MCF 10A (cell line): ENCODE results near the gene APOC3. TPM values are rescaled to one million over a fixed set of nuclear protein-coding genes. Genes with fewer than 3 reads are reported as not detected.
"Not testable (repeated sequence)": the region's sequence is repeated elsewhere in the genome, so short reads cannot be mapped to it uniquely, and the experiment has no call there.

Experiments used
- BruUV-seq: library from RNA; stranded (reverse); fragments of 400-500 nt; replicated peaks from 2 replicates; lab custom pipeline; 2021; lab: Mats Ljungman, UMichigan
- CTCF ChIA-PET: fragments of 300-600 bp; sonication (Branson Sonifier 250); formaldehyde crosslinking; extraction: SDS; loops from one replicate; lab custom pipeline; 2021; ENCODE audit warnings: antibody characterized with exemption, inconsistent platforms; lab: Yijun Ruan, JAX
- POLR2A ChIA-PET: fragments of 300-600, 350-650 bp; sonication (Branson Sonifier 250); formaldehyde crosslinking; extraction: SDS; loops from one replicate; lab custom pipeline; 2020; ENCODE audit warnings: antibody characterized with exemption, inconsistent platforms; lab: Yijun Ruan, JAX
- DNase-seq: peaks from one replicate; pipeline ENCODE4 v3.0.0-alpha.2; 2018; ENCODE audit not compliant: unreplicated experiment
- H3K27ac Mint-ChIP-seq: one replicate; pipeline ENCODE4 v1.8.0; 2022; ENCODE audit warnings: mild to moderate bottlenecking, low read depth, mixed read lengths; ENCODE audit not compliant: unreplicated experiment
- H3K27me3 Mint-ChIP-seq: one replicate; pipeline ENCODE4 v1.8.0; 2022; ENCODE audit warnings: mixed read lengths; ENCODE audit not compliant: insufficient read depth, unreplicated experiment
- H3K36me3 Mint-ChIP-seq: one replicate; pipeline ENCODE4 v1.8.0; 2022; ENCODE audit warnings: mild to moderate bottlenecking, moderate library complexity, mixed read lengths; ENCODE audit not compliant: insufficient read depth, unreplicated experiment
- H3K4me1 Mint-ChIP-seq: one replicate; pipeline ENCODE4 v1.8.0; 2022; ENCODE audit warnings: mixed read lengths; ENCODE audit not compliant: insufficient read depth, unreplicated experiment
- H3K4me3 Mint-ChIP-seq: one replicate; pipeline ENCODE4 v1.8.0; 2022; ENCODE audit warnings: mild to moderate bottlenecking, moderate library complexity, mixed read lengths; ENCODE audit not compliant: unreplicated experiment
- H3K9me3 Mint-ChIP-seq: one replicate; pipeline ENCODE4 v1.8.0; 2022; ENCODE audit warnings: mixed read lengths; ENCODE audit not compliant: unreplicated experiment
- intact Hi-C: fragments of 100-400 bp; cut with micrococcal nuclease; formaldehyde crosslinking; loops from 2 replicates; pipeline ENCODE4 v1.14.1; 2022
- total RNA-seq: library from RNA; stranded (reverse); gene quantifications from 2 replicates; pipeline ENCODE4 v1.2.3, GENCODE V29; 2022
- TF ChIP-seq, protein P1 (sequence below): fragments of 200-600 bp; IDR thresholded peaks from one replicate; pipeline ENCODE4 v1.8.0; 2022; ENCODE audit warnings: antibody characterized with exemption, mild to moderate bottlenecking; ENCODE audit not compliant: unreplicated experiment

APOC3 gene
- total RNA-seq, 1 experiment from 2014 or later = not detected

DNA sequence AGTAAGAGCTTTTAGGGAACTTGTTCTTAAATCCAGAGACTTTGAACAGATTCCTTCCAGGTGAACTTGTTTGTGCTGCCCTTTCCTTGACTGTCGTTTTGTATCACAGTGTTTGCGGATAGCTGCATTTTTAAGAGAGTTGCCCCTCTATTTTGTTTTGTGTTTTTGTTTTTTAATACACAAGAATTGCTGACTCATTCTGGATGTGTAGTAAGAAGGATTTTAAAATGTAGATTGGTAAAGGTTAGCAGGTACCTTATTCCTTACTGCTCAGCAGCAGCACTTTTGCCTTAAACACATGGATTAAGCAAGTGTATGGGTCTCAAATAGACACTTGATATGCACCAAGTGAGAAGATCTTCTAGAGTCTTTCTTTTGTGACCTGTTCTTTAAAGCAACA, 29.1 kb upstream of the APOC3 start:
- no peak for DNase-seq
- CTCF ChIA-PET = interaction anchor here (1.2 to 1.8 kb wide), 2 partner anchors 9 to 12 kb away, joined by 3 to 9 read pairs; partner anchors contain the start of gene APOA5
- TF ChIP-seq, protein P1, sequence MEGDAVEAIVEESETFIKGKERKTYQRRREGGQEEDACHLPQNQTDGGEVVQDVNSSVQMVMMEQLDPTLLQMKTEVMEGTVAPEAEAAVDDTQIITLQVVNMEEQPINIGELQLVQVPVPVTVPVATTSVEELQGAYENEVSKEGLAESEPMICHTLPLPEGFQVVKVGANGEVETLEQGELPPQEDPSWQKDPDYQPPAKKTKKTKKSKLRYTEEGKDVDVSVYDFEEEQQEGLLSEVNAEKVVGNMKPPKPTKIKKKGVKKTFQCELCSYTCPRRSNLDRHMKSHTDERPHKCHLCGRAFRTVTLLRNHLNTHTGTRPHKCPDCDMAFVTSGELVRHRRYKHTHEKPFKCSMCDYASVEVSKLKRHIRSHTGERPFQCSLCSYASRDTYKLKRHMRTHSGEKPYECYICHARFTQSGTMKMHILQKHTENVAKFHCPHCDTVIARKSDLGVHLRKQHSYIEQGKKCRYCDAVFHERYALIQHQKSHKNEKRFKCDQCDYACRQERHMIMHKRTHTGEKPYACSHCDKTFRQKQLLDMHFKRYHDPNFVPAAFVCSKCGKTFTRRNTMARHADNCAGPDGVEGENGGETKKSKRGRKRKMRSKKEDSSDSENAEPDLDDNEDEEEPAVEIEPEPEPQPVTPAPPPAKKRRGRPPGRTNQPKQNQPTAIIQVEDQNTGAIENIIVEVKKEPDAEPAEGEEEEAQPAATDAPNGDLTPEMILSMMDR = no peak
- no peaks in the 10 kb centered on the region for H3K4me1 Mint-ChIP-seq
- no peaks in the 10 kb centered on the region for H3K9me3 Mint-ChIP-seq
- no peak overlapping the region for H3K4me3 Mint-ChIP-seq
- POLR2A ChIA-PET = interaction anchor here (0.6 to 1.6 kb wide), 3 partner anchors 11 to 1464 kb away, joined by 3 to 7 read pairs (median 3); no protein-coding TSS in a partner anchor
- intact Hi-C loops = no loop called here
- no peaks in the 10 kb centered on the region for H3K36me3 Mint-ChIP-seq
- no peaks in the 10 kb centered on the region for H3K27me3 Mint-ChIP-seq
- H3K27ac Mint-ChIP-seq = no peak overlapping the region
- no TSS peak for BruUV-seq

DNA sequence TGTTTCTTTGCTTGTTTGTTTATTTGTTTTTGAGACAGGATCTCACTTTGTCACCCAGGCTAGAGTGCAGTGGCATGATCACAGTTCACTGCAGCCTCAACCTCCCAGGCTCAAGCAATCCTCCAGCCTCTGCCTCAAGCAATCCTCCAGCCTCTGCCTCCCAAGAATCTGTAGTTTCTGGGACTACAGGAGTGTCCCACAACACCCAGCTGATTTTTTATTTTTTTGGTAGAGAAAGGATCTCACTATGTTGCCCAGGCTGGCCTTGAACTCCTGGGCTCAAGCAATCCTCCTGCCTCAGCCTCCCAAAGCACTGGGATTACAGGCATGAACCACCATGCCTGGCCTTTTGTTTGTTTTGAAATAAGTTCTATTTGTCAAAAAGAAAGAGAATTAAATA, 28.0 kb upstream of the APOC3 start:
- POLR2A ChIA-PET, H3K4me3 Mint-ChIP-seq, H3K27me3 Mint-ChIP-seq, DNase-seq, H3K36me3 Mint-ChIP-seq, BruUV-seq, H3K4me1 Mint-ChIP-seq, H3K9me3 Mint-ChIP-seq, H3K27ac Mint-ChIP-seq, intact Hi-C loops: not testable (repeated sequence)
- CTCF ChIA-PET = interaction anchor here (1.2 kb wide), 1 partner anchor 11 kb away, joined by 4 read pairs; no protein-coding TSS in a partner anchor

DNA sequence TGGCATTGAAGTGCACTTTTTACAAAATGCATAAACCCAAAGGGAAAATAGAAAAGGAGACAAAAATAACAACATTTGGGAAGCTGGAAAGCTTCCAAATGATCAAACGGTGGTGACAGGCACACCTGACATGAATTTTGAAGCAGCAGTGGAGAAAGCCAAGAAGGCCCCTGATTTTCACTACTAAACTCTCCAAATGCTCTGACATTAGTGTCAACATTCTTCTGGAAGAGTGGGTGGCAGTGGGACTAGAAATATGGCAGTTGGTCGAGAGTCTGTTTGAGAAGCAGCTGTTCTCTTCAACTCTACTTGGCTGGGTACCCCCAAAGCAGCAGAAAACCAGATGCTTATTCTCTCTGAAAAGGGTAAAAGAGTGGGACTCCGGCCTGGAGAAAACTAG, 25.7 kb upstream of the APOC3 start:
- intact Hi-C loops = no loop called here
- H3K4me3 Mint-ChIP-seq = no peak overlapping the region
- BruUV-seq = no TSS peak
- H3K9me3 Mint-ChIP-seq = no peaks in the 10 kb centered on the region
- H3K27ac Mint-ChIP-seq = no peak overlapping the region
- TF ChIP-seq, protein P1 = no peak
- ChIA-PET POLR2A (interaction anchor here (2.1 kb wide), 1 partner anchor 10 kb away, joined by 5 read pairs; no protein-coding TSS in a partner anchor), CTCF (no interaction called here)
- no peaks in the 10 kb centered on the region for H3K27me3 Mint-ChIP-seq
- peaks cover 9% of the 10 kb centered on the region for H3K36me3 Mint-ChIP-seq
- no peak for DNase-seq
- H3K4me1 Mint-ChIP-seq = peaks cover 30% of the 10 kb centered on the region

DNA sequence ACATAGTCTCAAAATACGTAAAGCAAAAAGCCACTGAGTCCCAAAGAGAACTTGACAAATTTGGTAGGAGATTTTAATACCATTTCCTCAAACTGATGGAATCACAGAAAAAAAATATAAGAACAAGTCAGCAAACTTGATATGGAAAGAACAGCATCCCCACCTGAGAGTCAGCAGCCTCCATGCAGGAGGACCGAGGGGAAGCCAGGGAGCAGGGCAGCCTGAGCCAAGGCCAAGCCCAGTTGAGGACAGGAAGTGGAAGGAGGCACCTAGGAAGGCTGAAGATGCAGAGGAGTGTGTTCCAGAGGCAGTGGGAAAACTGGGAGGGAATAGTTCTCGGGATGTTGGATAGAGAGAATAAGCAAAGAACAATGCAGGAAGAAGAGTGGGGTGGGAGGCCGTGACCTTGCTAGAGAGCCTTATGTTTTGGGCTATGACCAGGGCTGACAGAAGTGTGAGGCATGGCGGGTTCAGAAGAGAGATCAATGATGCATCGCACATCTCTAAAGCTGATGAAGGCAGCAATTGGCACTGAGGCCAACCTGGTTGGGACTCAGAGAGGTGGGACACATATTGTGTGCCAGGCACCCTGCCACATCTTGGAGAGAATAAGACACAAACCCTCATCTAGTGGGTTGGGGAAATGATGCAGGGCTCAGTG, 22.0 kb upstream of the APOC3 start:
- no TSS peak for BruUV-seq
- CTCF ChIA-PET = interaction anchor here (0.7 to 1.4 kb wide), 3 partner anchors 17 to 75 kb away, joined by 3 to 6 read pairs (median 3); no protein-coding TSS in a partner anchor
- peaks cover 19% of the 10 kb centered on the region for H3K36me3 Mint-ChIP-seq
- TF ChIP-seq, protein P1 = no peak
- POLR2A ChIA-PET = interaction anchor here (0.6 to 2.8 kb wide), 4 partner anchors 14 to 517 kb away, joined by 3 to 12 read pairs (median 4); partner anchors contain the start of gene ZPR1
- no peak overlapping the region for H3K4me3 Mint-ChIP-seq
- intact Hi-C loops = no loop called here
- DNase-seq = no peak
- H3K27me3 Mint-ChIP-seq = no peaks in the 10 kb centered on the region
- peak overlapping the region; percentile 98 for H3K27ac Mint-ChIP-seq
- no peaks in the 10 kb centered on the region for H3K9me3 Mint-ChIP-seq
- peaks cover 40% of the 10 kb centered on the region for H3K4me1 Mint-ChIP-seq
